CD14-positive monocyte (primary cell): ENCODE measurements around the gene SHANK3. TPM values are rescaled to one million over a fixed set of nuclear protein-coding genes. Genes with fewer than 3 reads are reported as not detected.

ENCODE experiments used
- DNase-seq, 3 donors: peaks; one replicate each; pipeline ENCODE4 v3.0.0-alpha.2; 2011 to 2022
- H2AFZ ChIP-seq: 2 replicates; pipeline ENCODE4 v1.6.0; 2012; ENCODE audit warnings: mild to moderate bottlenecking, low read depth, low read length, inconsistent platforms; ENCODE audit not compliant: insufficient read depth, poor library complexity, severe bottlenecking
- H3K27ac ChIP-seq, 2 donors: 1 replicate in 1 of 2; 2 replicates in 1 of 2; pipeline ENCODE4 v1.5.1; 2012 to 2013; ENCODE audit warnings: low read length in 2 of 2, control low read depth in 1 of 2, inconsistent platforms in 1 of 2, low read depth in 1 of 2, mild to moderate bottlenecking in 1 of 2
- H3K27me3 ChIP-seq, 2 donors: one replicate each; pipeline versions ENCODE4 v1.6.0 to v1.6.1; 2011 to 2013; ENCODE audit warnings: low read length in 2 of 2; ENCODE audit not compliant: control insufficient read depth in 2 of 2, insufficient read depth in 2 of 2
- H3K36me3 ChIP-seq, 2 donors: replicated peaks in 1 of 2; 1 replicate in 1 of 2; 2 replicates in 1 of 2; pipeline versions ENCODE4 v1.5.1 to v1.6.1; 2012 to 2013; ENCODE audit warnings: low read length in 2 of 2, control low read depth in 1 of 2, inconsistent platforms in 1 of 2, mild to moderate bottlenecking in 1 of 2; ENCODE audit not compliant: insufficient read depth in 2 of 2, control insufficient read depth in 1 of 2
- H3K4me1 ChIP-seq, 2 donors: 1 replicate in 1 of 2; 2 replicates in 1 of 2; pipeline versions ENCODE4 v1.5.1 to v1.6.1; 2012 to 2013; ENCODE audit warnings: low read length in 2 of 2, control low read depth in 1 of 2, inconsistent platforms in 1 of 2, mild to moderate bottlenecking in 1 of 2, moderate library complexity in 1 of 2; ENCODE audit not compliant: insufficient read depth in 2 of 2, control insufficient read depth in 1 of 2
- H3K4me2 ChIP-seq: replicated peaks from 2 replicates; pipeline ENCODE3; 2012; ENCODE audit warnings: low read length, moderate library complexity, mild to moderate bottlenecking; ENCODE audit not compliant: poor library complexity, severe bottlenecking; ENCODE audit errors: extremely low read depth
- H3K4me3 ChIP-seq, 3 experiments: fragments of 200-600 bp in 1 of 3; sonication (generic) in 1 of 3; replicated peaks in 1 of 3; 1 replicate in 2 of 3; 2 replicates in 1 of 3; pipeline ENCODE4 v1.5.1; 2011 to 2013; ENCODE audit warnings: low read length in 3 of 3, mild to moderate bottlenecking in 3 of 3, control low read depth in 2 of 3, low read depth in 2 of 3, inconsistent platforms in 1 of 3, moderate library complexity in 1 of 3
- H3K79me2 ChIP-seq: 2 replicates; pipeline ENCODE4 v1.6.0; 2012; ENCODE audit warnings: mild to moderate bottlenecking, control low read depth, inconsistent platforms, low read length, moderate library complexity; ENCODE audit not compliant: insufficient read depth
- H3K9ac ChIP-seq: 2 replicates; pipeline ENCODE4 v1.6.0; 2017; ENCODE audit warnings: low read length, mild to moderate bottlenecking; ENCODE audit not compliant: insufficient read depth, poor library complexity, severe bottlenecking
- H3K9me3 ChIP-seq, 2 donors: replicated peaks in 1 of 2; 1 replicate in 1 of 2; 2 replicates in 1 of 2; pipeline versions ENCODE4 v1.5.1 to v1.6.1; 2012 to 2013; ENCODE audit warnings: low read length in 2 of 2, control low read depth in 1 of 2; ENCODE audit not compliant: control insufficient read depth in 1 of 2, insufficient read depth in 1 of 2
- H4K20me1 ChIP-seq: 2 replicates; pipeline ENCODE4 v1.6.0; 2012; ENCODE audit warnings: mild to moderate bottlenecking, low read length, control low read depth, moderate library complexity; ENCODE audit not compliant: insufficient read depth
- H3K27ac Mint-ChIP-seq, 7 donors: one replicate each; pipeline ENCODE4 v1.8.0; 2020; ENCODE audit warnings: mild to moderate bottlenecking in 7 of 7, mixed read lengths in 7 of 7, moderate library complexity in 6 of 7, inconsistent platforms in 2 of 7
- H3K27me3 Mint-ChIP-seq, 3 donors: one replicate each; pipeline ENCODE4 v1.8.0; 2021 to 2022; ENCODE audit warnings: low read depth in 3 of 3, mild to moderate bottlenecking in 3 of 3, mixed read lengths in 3 of 3, moderate library complexity in 3 of 3, inconsistent platforms in 1 of 3
- H3K36me3 Mint-ChIP-seq, 2 donors: one replicate each; pipeline ENCODE4 v1.8.0; 2020; ENCODE audit warnings: mixed read lengths in 2 of 2, inconsistent platforms in 1 of 2, mild to moderate bottlenecking in 1 of 2
- H3K4me1 Mint-ChIP-seq: one replicate; pipeline ENCODE4 v1.8.0; 2020; ENCODE audit warnings: mild to moderate bottlenecking, mixed read lengths
- H3K4me3 Mint-ChIP-seq, 2 donors: one replicate each; pipeline ENCODE4 v1.8.0; 2020; ENCODE audit warnings: mild to moderate bottlenecking in 2 of 2, mixed read lengths in 2 of 2, moderate library complexity in 1 of 2
- H3K9me3 Mint-ChIP-seq, 7 donors: one replicate each; pipeline ENCODE4 v1.8.0; 2020 to 2022; ENCODE audit warnings: mixed read lengths in 7 of 7, mild to moderate bottlenecking in 6 of 7, moderate library complexity in 6 of 7, inconsistent platforms in 2 of 7
- CTCF ChIP-seq: fragments of 200-600 bp; IDR thresholded peaks from one replicate; pipeline ENCODE4 v1.8.0; 2022; ENCODE audit warnings: antibody characterized with exemption, mild to moderate bottlenecking
- WGBS: methylation state at CpG from one replicate; pipeline ENCODE4 v1.1.5; 2013; ENCODE audit warnings: missing lambda C conversion rate; ENCODE audit not compliant: insufficient coverage; 5-methylcytosine and 5-hydroxymethylcytosine counted together
- intact Hi-C, 2 donors: fragments of 100-400 bp; cut with micrococcal nuclease; formaldehyde crosslinking; loops; one replicate each; pipeline versions ENCODE4 v1.15.0 to v1.15.1; 2023
- polyA plus RNA-seq, 3 donors: library from polyadenylated mRNA; depleted of rRNA in 1 of 3; unstranded in 2 of 3; stranded (reverse) in 1 of 3; fragments of 300-500 nt in 2 of 3; fragments of >200 nt in 1 of 3; fragmentation: Illumina TruSeq in 2 of 3; gene quantifications; 1 replicate in 2 of 3; 2 replicates in 1 of 3; pipeline ENCODE4 v1.2.3, GENCODE V29; 2012 to 2021

SHANK3 gene
- polyA plus RNA-seq, 3 donors = not detected

- H3K27me3 ChIP-seq = no peaks in the 10 kb centered on the region
- H3K9ac ChIP-seq = no peak overlapping the region
- intact Hi-C loops = no loop called here
- no peak overlapping the region for H3K27ac ChIP-seq
- 93% methylated on average over 14 of the region's 20 CpGs for WGBS
- no peaks in the 10 kb centered on the region for H3K36me3 ChIP-seq
- H4K20me1 ChIP-seq = no peaks in the 10 kb centered on the region
- DNase-seq = no peak
- no peaks in the 10 kb centered on the region for H3K9me3 ChIP-seq
- no peak overlapping the region for H3K4me3 Mint-ChIP-seq
- no peak overlapping the region for H2AFZ ChIP-seq
- no peaks in the 10 kb centered on the region for H3K9me3 Mint-ChIP-seq
- TF ChIP-seq CTCF = no peak
- no peaks in the 10 kb centered on the region for H3K36me3 Mint-ChIP-seq
- H3K27me3 Mint-ChIP-seq = no peaks in the 10 kb centered on the region
- H3K4me1 Mint-ChIP-seq = no peaks in the 10 kb centered on the region
- no peak overlapping the region for H3K4me3 ChIP-seq
- no peak overlapping the region for H3K4me2 ChIP-seq
- H3K27ac Mint-ChIP-seq = no peak overlapping the region
- no peaks in the 10 kb centered on the region for H3K79me2 ChIP-seq
- no peaks in the 10 kb centered on the region for H3K4me1 ChIP-seq
These were observed 30.4 kb downstream of the SHANK3 start for GRCh38 chr22:50702821-50703725.

- no peaks in the 10 kb centered on the region for H4K20me1 ChIP-seq
- H3K36me3 Mint-ChIP-seq = no peaks in the 10 kb centered on the region
- H3K4me3 ChIP-seq = no peak overlapping the region
- H3K27ac ChIP-seq = no peak overlapping the region
- H3K9me3 Mint-ChIP-seq = no peaks in the 10 kb centered on the region
- no peak overlapping the region for H3K27ac Mint-ChIP-seq
- no peaks in the 10 kb centered on the region for H3K4me1 ChIP-seq
- DNase-seq = no peak
- H3K9ac ChIP-seq = no peak overlapping the region
- no peak overlapping the region for H2AFZ ChIP-seq
- H3K27me3 Mint-ChIP-seq = peaks cover 0 to 1% (median 0%) of the 10 kb centered on the region in 3 donors
- 34% methylated on average over 13 of the region's 36 CpGs for WGBS
- H3K27me3 ChIP-seq = no peaks in the 10 kb centered on the region
- no peak overlapping the region for H3K4me2 ChIP-seq
- no peaks in the 10 kb centered on the region for H3K9me3 ChIP-seq
- no peak for TF ChIP-seq CTCF
- H3K79me2 ChIP-seq = no peaks in the 10 kb centered on the region
- H3K4me1 Mint-ChIP-seq = no peaks in the 10 kb centered on the region
- no peak overlapping the region for H3K4me3 Mint-ChIP-seq
- H3K36me3 ChIP-seq = no peaks in the 10 kb centered on the region
- intact Hi-C loops = no loop called here
These were observed 31.3 kb downstream of the SHANK3 start for GRCh38 chr22:50703726-50704509.
